GM12878 (cell line): Measurements from ENCODE around the gene GSTT4. TPM values are rescaled to one million over a fixed set of nuclear protein-coding genes. Genes with fewer than 3 reads are reported as not detected.

Experiments used
- ATAC-seq: fragments of 200-7000 bp; cut with Tn5 transposase; 3 replicates; pipeline ENCODE4 v1.9.1; 2020; ENCODE audit warnings: mild to moderate bottlenecking, moderate library complexity
- BruUV-seq: library from RNA; stranded (reverse); fragments of 400-500 nt; replicated peaks from 2 replicates; lab custom pipeline; 2021; lab: Mats Ljungman, UMichigan
- CTCF ChIA-PET: fragments of 300-600 bp; sonication (Branson Sonifier 250); formaldehyde crosslinking; extraction: SDS; loops from one replicate; lab custom pipeline; 2021; ENCODE audit warnings: inconsistent platforms; lab: Yijun Ruan, JAX
- POLR2A ChIA-PET: fragments of 350-600 bp; formaldehyde crosslinking; extraction: SDS; loops from one replicate; lab custom pipeline; 2021; ENCODE audit warnings: inconsistent platforms; lab: Charles Lee
- RAD21 ChIA-PET: fragments of 300-600 bp; sonication (Branson Sonifier 250); formaldehyde crosslinking; loops from one replicate; lab custom pipeline; 2023; ENCODE audit warnings: antibody characterized with exemption; ENCODE audit not compliant: unreplicated experiment; lab: Charles Lee
- SMC1A ChIA-PET: fragments of 300-600 bp; sonication (Branson Sonifier 250); formaldehyde crosslinking; loops from one replicate; lab custom pipeline; 2023; ENCODE audit not compliant: unreplicated experiment, uncharacterized antibody; lab: Charles Lee
- DNase-seq: peaks from one replicate; pipeline ENCODE4 v3.0.0-alpha.2; 2011; ENCODE audit warnings: low read depth, low spot score
- FAIRE-seq: peaks from 3 replicates; lab custom pipeline; 2011; peaks lifted over from hg19 to GRCh38; lab: Jason Lieb, UNC
- H2AFZ ChIP-seq: 2 replicates; pipeline ENCODE4 v1.6.0; 2011; ENCODE audit warnings: low read depth, low read length, control low read depth; ENCODE audit not compliant: control insufficient read depth
- H3K27ac ChIP-seq: 2 replicates; pipeline ENCODE4 v1.5.1; 2011; ENCODE audit warnings: control low read depth; ENCODE audit not compliant: control insufficient read depth, insufficient read depth
- H3K27me3 ChIP-seq, 2 experiments: replicated peaks in 1 of 2; 2 replicates each; pipeline versions ENCODE4 v1.6.0 to v1.6.1; 2011; ENCODE audit warnings: low read length in 1 of 2; ENCODE audit not compliant: control insufficient read depth in 2 of 2, insufficient read depth in 2 of 2
- H3K36me3 ChIP-seq, 2 experiments: 2 replicates each; pipeline ENCODE4 v1.5.1; 2011; ENCODE audit warnings: low read length in 1 of 2; ENCODE audit not compliant: control insufficient read depth in 2 of 2, insufficient read depth in 2 of 2
- H3K4me1 ChIP-seq: 2 replicates; pipeline ENCODE4 v1.6.1; 2011; ENCODE audit warnings: mild to moderate bottlenecking, low read length, moderate library complexity, mixed read lengths; ENCODE audit not compliant: control insufficient read depth, insufficient read depth
- H3K4me2 ChIP-seq: 2 replicates; pipeline ENCODE4 v1.6.0; 2011; ENCODE audit warnings: control low read depth; ENCODE audit not compliant: control insufficient read depth, insufficient read depth
- H3K4me3 ChIP-seq: fragments of 200-600 bp; sonication (generic); 2 replicates; pipeline ENCODE4 v1.5.1; 2016
- H3K79me2 ChIP-seq: 2 replicates; pipeline ENCODE4 v1.6.0; 2011; ENCODE audit warnings: low read length; ENCODE audit not compliant: control insufficient read depth, insufficient read depth
- H3K9ac ChIP-seq: 2 replicates; pipeline ENCODE4 v1.8.0; 2011; ENCODE audit warnings: low read length, control low read depth, mixed read lengths; ENCODE audit not compliant: control insufficient read depth, insufficient read depth
- H3K9me3 ChIP-seq: replicated peaks from 3 replicates; pipeline ENCODE4 v1.5.1; 2011; ENCODE audit warnings: mild to moderate bottlenecking, low read length; ENCODE audit not compliant: control insufficient read depth, insufficient read depth
- H4K20me1 ChIP-seq: 2 replicates; pipeline ENCODE4 v1.6.0; 2011; ENCODE audit not compliant: control insufficient read depth, insufficient read depth
- BCL3 ChIP-seq: IDR thresholded peaks from 2 replicates; pipeline ENCODE4 v1.6.1; 2011; ENCODE audit warnings: borderline replicate concordance, low read depth, mild to moderate bottlenecking, moderate library complexity, low read length; ENCODE audit not compliant: insufficient read depth, poor library complexity, severe bottlenecking
- CHD2 ChIP-seq: IDR thresholded peaks from 2 replicates; pipeline ENCODE4 v1.6.1; 2011; ENCODE audit warnings: low read depth, low read length, improper control_type of control experiment, borderline replicate concordance
- CTCF ChIP-seq, 3 experiments: IDR thresholded peaks in 2 of 3; conservative IDR thresholded peaks in 1 of 3; 2 replicates each; pipeline ENCODE4 v1.5.1; 2011; ENCODE audit warnings: low read depth in 3 of 3, low read length in 3 of 3, mild to moderate bottlenecking in 3 of 3, control low read depth in 2 of 3, moderate library complexity in 2 of 3, inconsistent platforms in 1 of 3, mixed read lengths in 1 of 3; ENCODE audit not compliant: control insufficient read depth in 2 of 3, insufficient read depth in 1 of 3; ENCODE audit errors: extremely low read depth in 1 of 3
- ESRRA ChIP-seq: IDR thresholded peaks from 2 replicates; pipeline ENCODE4 v1.6.1; 2012; ENCODE audit warnings: mild to moderate bottlenecking, low read length, improper control_type of control experiment
- EZH2 ChIP-seq: IDR thresholded peaks from 2 replicates; pipeline ENCODE4 v1.6.1; 2012; ENCODE audit warnings: low read depth, mild to moderate bottlenecking, control low read depth, inconsistent platforms, low read length, borderline replicate concordance; ENCODE audit not compliant: control insufficient read depth
- GATAD2B ChIP-seq: fragments of 450-650 bp; conservative IDR thresholded peaks from 2 replicates; pipeline ENCODE4 v1.6.1; 2017; ENCODE audit warnings: low read depth, mild to moderate bottlenecking, moderate library complexity
- HDGF ChIP-seq: fragments of 450-650 bp; IDR thresholded peaks from 2 replicates; pipeline ENCODE4 v1.6.1; 2016; ENCODE audit warnings: antibody characterized with exemption
- LARP7 ChIP-seq: fragments of 450-650 bp; IDR thresholded peaks from 2 replicates; pipeline ENCODE4 v1.6.1; 2017; ENCODE audit warnings: mild to moderate bottlenecking
- RCOR1 ChIP-seq: conservative IDR thresholded peaks from 2 replicates; pipeline ENCODE4 v1.6.1; 2012; ENCODE audit warnings: low read depth, low read length, improper control_type of control experiment
- RUNX3 ChIP-seq: IDR thresholded peaks from 2 replicates; pipeline ENCODE4 v1.6.1; 2012; ENCODE audit warnings: low read length, inconsistent platforms
- SMC3 ChIP-seq: IDR thresholded peaks from 2 replicates; pipeline ENCODE4 v1.6.1; 2011; ENCODE audit warnings: low read length, improper control_type of control experiment, borderline replicate concordance
- ZBTB40 ChIP-seq: fragments of 450-650 bp; IDR thresholded peaks from 2 replicates; pipeline ENCODE4 v1.6.1; 2016; ENCODE audit warnings: mild to moderate bottlenecking, moderate library complexity, borderline replicate concordance
- WGBS: methylation state at CpG from one replicate; pipeline ENCODE4 v1.1.6; 2016; ENCODE audit warnings: low lambda C conversion rate; ENCODE audit not compliant: insufficient replicate concordance, insufficient coverage; ENCODE audit errors: missing lambda C conversion rate; 5-methylcytosine and 5-hydroxymethylcytosine counted together
- in situ Hi-C: fragments of 300-500 bp; cut with MboI; formaldehyde crosslinking; loops from 9 replicates; pipeline ENCODE4 v1.14.3; 2018; ENCODE audit warnings: mixed read lengths
- intact Hi-C: fragments of 100-400 bp; cut with micrococcal nuclease; formaldehyde crosslinking; loops from one replicate; pipeline ENCODE4 v1.14.2; 2022; ENCODE audit not compliant: unreplicated experiment
- polyA plus RNA-seq, 11 experiments: library from polyadenylated mRNA; depleted of rRNA in 4 of 11; unstranded in 6 of 11; stranded (reverse) in 5 of 11; fragments of >200 nt; fragmentation: Nextera tagmentation in 4 of 11; fragmentation: Illumina TruSeq in 1 of 11; extraction: Ambion mirVana in 4 of 11; extraction: Trizol in 1 of 11; gene quantifications; 1 replicate in 1 of 11; 2 replicates in 10 of 11; pipeline versions ENCODE4 v1.2.1 to v1.2.3, GENCODE V29; 2011 to 2016; ENCODE audit warnings: inconsistent platforms in 2 of 11, missing spikeins in 2 of 11, low read depth in 1 of 11
- total RNA-seq, 4 experiments: library from RNA; depleted of rRNA in 3 of 4; stranded (reverse); fragments of >200 nt in 3 of 4; fragmentation: Illumina TruSeq in 1 of 4; extraction: Trizol in 1 of 4; gene quantifications; 2 replicates each; pipeline versions ENCODE4 v1.2.1 to v1.2.3, GENCODE V29; 2013 to 2021
- TF ChIP-seq, protein P1 (sequence below): fragments of 450-650 bp; formaldehyde crosslinking; IDR thresholded peaks from 2 replicates; pipeline ENCODE4 v1.4.0; 2022; ENCODE audit warnings: mild to moderate bottlenecking, moderate library complexity

GSTT4 gene
- total and polyA plus RNA-seq, 10 of the 15 experiments (the other 5 are each of a cell fraction or from before 2014, with no cell fraction given), result not detected

DNA sequence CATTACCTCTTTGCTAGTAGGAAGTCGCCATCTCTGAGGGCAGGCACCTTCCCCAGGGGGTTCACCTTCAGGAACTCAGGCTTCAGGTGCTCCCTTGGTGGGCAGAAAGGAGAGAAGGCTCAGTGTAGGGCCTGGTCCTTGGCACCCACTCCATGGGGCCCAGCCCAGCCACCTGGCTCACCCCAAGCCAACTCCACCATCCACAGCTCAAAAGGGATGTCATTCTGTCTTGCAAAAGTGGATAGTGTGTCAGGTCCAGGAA lies 2.7 kb upstream of the GSTT4 start:
- whole genome bisulfite sequencing, result 0% methylated on average over 1 of the region's 1 CpG
- Histone ChIP-seq H3K27me3 (no peaks in the 10 kb centered on the region), H3K36me3 (no peaks in the 10 kb centered on the region), H3K4me3 (no peak overlapping the region), H3K4me2 (no peak overlapping the region), H3K9me3 (no peaks in the 10 kb centered on the region), H3K79me2 (peaks cover 18% of the 10 kb centered on the region), H3K27ac (no peak overlapping the region), H4K20me1 (no peaks in the 10 kb centered on the region), H3K9ac (no peak overlapping the region), H2AFZ (no peak overlapping the region), H3K4me1 (no peaks in the 10 kb centered on the region)
- DNase-seq (no peak), ATAC-seq (no peak), FAIRE-seq (no peak)
- SMC1A ChIA-PET, result no interaction called here
- RAD21 ChIA-PET, result no interaction called here
- POLR2A ChIA-PET, result no interaction called here
- CTCF ChIA-PET, result interaction anchor here (0.6 to 1.2 kb wide), 2 partner anchors 149 to 500 kb away, joined by 3 to 4 read pairs; no protein-coding TSS in a partner anchor
- in situ Hi-C loops (loop anchor here (5.0 kb wide), 1 partner anchor 71 kb away; no protein-coding TSS in a partner anchor), intact Hi-C loops (loop anchor here (10.0 kb wide), 1 partner anchor 63 kb away; no protein-coding TSS in a partner anchor)
- no TSS peak for BruUV-seq
- TF ChIP-seq LARP7 (no peak), CTCF (IDR thresholded peaks at IDR 0.05 in 2 of 3, conservative IDR thresholded peaks at IDR 0.05 in 1 of 3; ENCODE audit: control insufficient read depth in 2 of 3, extremely low read depth in 1 of 3, insufficient read depth in 1 of 3, low read depth in 3 of 3, low read length in 3 of 3) (no peak), HDGF (no peak), GATAD2B (no peak), SMC3 (no peak), CHD2 (no peak), ZBTB40 (no peak), RCOR1 (no peak), EZH2 (no peak), RUNX3 (no peak), ESRRA (no peak), BCL3 (no peak)
- TF ChIP-seq, protein P1, sequence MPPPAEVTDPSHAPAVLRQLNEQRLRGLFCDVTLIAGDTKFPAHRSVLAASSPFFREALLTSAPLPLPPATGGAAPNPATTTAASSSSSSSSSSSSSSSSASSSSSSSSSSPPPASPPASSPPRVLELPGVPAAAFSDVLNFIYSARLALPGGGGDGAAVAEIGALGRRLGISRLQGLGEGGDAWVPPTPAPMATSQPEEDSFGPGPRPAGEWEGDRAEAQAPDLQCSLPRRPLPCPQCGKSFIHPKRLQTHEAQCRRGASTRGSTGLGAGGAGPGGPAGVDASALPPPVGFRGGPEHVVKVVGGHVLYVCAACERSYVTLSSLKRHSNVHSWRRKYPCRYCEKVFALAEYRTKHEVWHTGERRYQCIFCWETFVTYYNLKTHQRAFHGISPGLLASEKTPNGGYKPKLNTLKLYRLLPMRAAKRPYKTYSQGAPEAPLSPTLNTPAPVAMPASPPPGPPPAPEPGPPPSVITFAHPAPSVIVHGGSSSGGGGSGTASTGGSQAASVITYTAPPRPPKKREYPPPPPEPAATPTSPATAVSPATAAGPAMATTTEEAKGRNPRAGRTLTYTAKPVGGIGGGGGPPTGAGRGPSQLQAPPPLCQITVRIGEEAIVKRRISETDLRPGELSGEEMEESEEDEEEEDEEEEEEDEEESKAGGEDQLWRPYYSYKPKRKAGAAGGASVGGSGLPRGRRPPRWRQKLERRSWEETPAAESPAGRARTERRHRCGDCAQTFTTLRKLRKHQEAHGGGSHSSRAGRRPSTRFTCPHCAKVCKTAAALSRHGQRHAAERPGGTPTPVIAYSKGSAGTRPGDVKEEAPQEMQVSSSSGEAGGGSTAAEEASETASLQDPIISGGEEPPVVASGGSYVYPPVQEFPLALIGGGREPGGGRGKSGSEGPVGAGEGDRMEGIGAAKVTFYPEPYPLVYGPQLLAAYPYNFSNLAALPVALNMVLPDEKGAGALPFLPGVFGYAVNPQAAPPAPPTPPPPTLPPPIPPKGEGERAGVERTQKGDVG (CRISPR knock-in tag), result no peak
